Astrocyte (in vitro differentiated cells and primary cell): ENCODE data around the gene SMTN. TPM values are rescaled to one million over a fixed set of nuclear protein-coding genes. Genes with fewer than 3 reads are reported as not detected.
A peak's percentile ranks its signal among the peaks of the same experiment; 100 is the strongest.

Experiments
- DNase-seq: peaks from one replicate; pipeline ENCODE4 v3.0.0-alpha.2; 2010; ENCODE audit warnings: low read depth
- FAIRE-seq: peaks from 2 replicates; lab custom pipeline; 2011; peaks lifted over from hg19 to GRCh38; lab: Jason Lieb, UNC
- H2AFZ ChIP-seq: 2 replicates; pipeline ENCODE4 v1.6.0; 2012; ENCODE audit warnings: low read depth, low read length, inconsistent platforms
- H3K27ac ChIP-seq: 2 replicates; pipeline ENCODE4 v1.5.1; 2011; ENCODE audit warnings: low read depth, low read length, inconsistent platforms
- H3K27me3 ChIP-seq: 2 replicates; pipeline ENCODE4 v1.6.0; 2011; ENCODE audit warnings: low read length, inconsistent platforms; ENCODE audit not compliant: insufficient read depth
- H3K36me3 ChIP-seq: 2 replicates; pipeline ENCODE4 v1.5.1; 2011; ENCODE audit warnings: low read length, inconsistent platforms; ENCODE audit not compliant: insufficient read depth
- H3K4me1 ChIP-seq: 2 replicates; pipeline ENCODE4 v1.5.1; 2011; ENCODE audit warnings: low read length, inconsistent platforms; ENCODE audit not compliant: insufficient read depth
- H3K4me2 ChIP-seq: 2 replicates; pipeline ENCODE4 v1.6.0; 2012; ENCODE audit warnings: low read length, inconsistent platforms
- H3K4me3 ChIP-seq: 2 replicates; pipeline ENCODE4 v1.5.1; 2011; ENCODE audit warnings: low read depth, mild to moderate bottlenecking, low read length, inconsistent platforms; ENCODE audit not compliant: insufficient read depth
- H3K79me2 ChIP-seq: 2 replicates; pipeline ENCODE4 v1.6.0; 2012; ENCODE audit warnings: mild to moderate bottlenecking, low read length, inconsistent platforms; ENCODE audit not compliant: insufficient read depth
- H3K9ac ChIP-seq: 2 replicates; pipeline ENCODE4 v1.6.0; 2012; ENCODE audit warnings: mild to moderate bottlenecking, low read length, inconsistent platforms
- H3K9me3 ChIP-seq: 2 replicates; pipeline ENCODE4 v1.5.1; 2012; ENCODE audit warnings: low read depth, mild to moderate bottlenecking, low read length, inconsistent platforms; ENCODE audit not compliant: insufficient read depth
- H4K20me1 ChIP-seq: 2 replicates; pipeline ENCODE4 v1.6.0; 2012; ENCODE audit warnings: low read length, inconsistent platforms; ENCODE audit not compliant: insufficient read depth
- H3K27ac Mint-ChIP-seq: one replicate; pipeline ENCODE4 v1.8.0; 2021; ENCODE audit warnings: mild to moderate bottlenecking, mixed read lengths; ENCODE audit not compliant: unreplicated experiment
- H3K27me3 Mint-ChIP-seq: one replicate; pipeline ENCODE4 v1.8.0; 2021; ENCODE audit warnings: low read depth, mixed read lengths; ENCODE audit not compliant: unreplicated experiment
- H3K36me3 Mint-ChIP-seq: one replicate; pipeline ENCODE4 v1.8.0; 2021; ENCODE audit warnings: low read depth, mixed read lengths; ENCODE audit not compliant: unreplicated experiment
- H3K4me1 Mint-ChIP-seq: one replicate; pipeline ENCODE4 v1.8.0; 2021; ENCODE audit warnings: low read depth, mixed read lengths; ENCODE audit not compliant: unreplicated experiment
- H3K4me3 Mint-ChIP-seq: one replicate; pipeline ENCODE4 v1.8.0; 2021; ENCODE audit warnings: mild to moderate bottlenecking, moderate library complexity, mixed read lengths; ENCODE audit not compliant: unreplicated experiment
- H3K9me3 Mint-ChIP-seq: one replicate; pipeline ENCODE4 v1.8.0; 2021; ENCODE audit warnings: mild to moderate bottlenecking, mixed read lengths; ENCODE audit not compliant: unreplicated experiment
- CTCF ChIP-seq: IDR thresholded peaks from 2 replicates; pipeline ENCODE4 v1.5.1; 2011; ENCODE audit warnings: low read depth, mild to moderate bottlenecking, inconsistent platforms, low read length, moderate library complexity; ENCODE audit not compliant: insufficient read depth
- EZH2 ChIP-seq: IDR thresholded peaks from 2 replicates; pipeline ENCODE4 v1.6.1; 2012; ENCODE audit warnings: mild to moderate bottlenecking, low read length, inconsistent platforms; ENCODE audit not compliant: insufficient read depth
- total RNA-seq: library from RNA; stranded (reverse); gene quantifications from 2 replicates; pipeline ENCODE4 v1.2.1, GENCODE V29; 2021

Gene SMTN
- total RNA-seq, 1 donor from 2014 or later, result 98.9 TPM

- H4K20me1 ChIP-seq, result no peaks in the 10 kb centered on the region
Observed at GRCh38 chr22:31139066-31139465, 57.9 kb downstream of the SMTN start.

GRCh38 chr22:31139866-31140716, 59.0 kb downstream of the SMTN start, which contains the start of gene PLA2G3:
Gene PLA2G3, minus strand, starts transcription at chr22:31140508. Its CDS starts 154 bp downstream, at chr22:31140354.
- Histone ChIP-seq H3K27me3 (peaks cover 7% of the 10 kb centered on the region), H4K20me1 (no peaks in the 10 kb centered on the region), H3K9ac (no peak within 1 kb of the TSS), H3K4me3 (no peak within 1 kb of the TSS), H3K4me1 (peaks cover 3% of the 10 kb centered on the region), H2AFZ (peak within 1 kb of the TSS; percentile 5), H3K4me2 (no peak within 1 kb of the TSS), H3K79me2 (no peaks in the 10 kb centered on the region), H3K27ac (no peak within 1 kb of the TSS), H3K36me3 (no peaks in the 10 kb centered on the region), H3K9me3 (no peaks in the 10 kb centered on the region)
- Mint-ChIP-seq H3K9me3 (peaks cover 9% of the 10 kb centered on the region), H3K36me3 (no peaks in the 10 kb centered on the region), H3K4me3 (no peak within 1 kb of the TSS), H3K4me1 (no peaks in the 10 kb centered on the region), H3K27me3 (peaks cover 46% of the 10 kb centered on the region), H3K27ac (no peak within 1 kb of the TSS)
- TF ChIP-seq CTCF (no peak), EZH2 (peak; percentile 52)
- DNase-seq, result peak; percentile 58
- FAIRE-seq, result no peak

More at GRCh38 chr22:31139066-31139465, 57.9 kb downstream of the SMTN start:
- Histone ChIP-seq H3K4me3 (no peak overlapping the region), H2AFZ (no peak overlapping the region), H3K36me3 (no peaks in the 10 kb centered on the region), H3K9me3 (no peaks in the 10 kb centered on the region), H3K9ac (no peak overlapping the region), H3K27me3 (peaks cover 7% of the 10 kb centered on the region), H3K27ac (no peak overlapping the region), H3K4me2 (no peak overlapping the region), H3K79me2 (no peaks in the 10 kb centered on the region), H3K4me1 (peaks cover 3% of the 10 kb centered on the region)
- Mint-ChIP-seq H3K4me3 (no peak overlapping the region), H3K27me3 (peaks cover 43% of the 10 kb centered on the region), H3K9me3 (peaks cover 1% of the 10 kb centered on the region), H3K27ac (no peak overlapping the region), H3K4me1 (no peaks in the 10 kb centered on the region), H3K36me3 (no peaks in the 10 kb centered on the region)
- TF ChIP-seq EZH2 (no peak), CTCF (no peak)
- FAIRE-seq (no peak), DNase-seq (no peak)

GRCh38 chr22:31140746-31141145, 59.6 kb downstream of the SMTN start:
- Mint-ChIP-seq H3K27me3 (peaks cover 46% of the 10 kb centered on the region), H3K27ac (no peak overlapping the region), H3K4me3 (no peak overlapping the region), H3K9me3 (peaks cover 12% of the 10 kb centered on the region), H3K36me3 (no peaks in the 10 kb centered on the region), H3K4me1 (no peaks in the 10 kb centered on the region)
- Histone ChIP-seq H3K9me3 (no peaks in the 10 kb centered on the region), H3K79me2 (no peaks in the 10 kb centered on the region), H3K9ac (no peak overlapping the region), H3K27me3 (peaks cover 7% of the 10 kb centered on the region), H2AFZ (no peak overlapping the region), H3K4me1 (peaks cover 3% of the 10 kb centered on the region), H3K36me3 (no peaks in the 10 kb centered on the region), H3K4me2 (no peak overlapping the region), H3K27ac (no peak overlapping the region), H3K4me3 (no peak overlapping the region), H4K20me1 (no peaks in the 10 kb centered on the region)
- DNase-seq, result no peak
- TF ChIP-seq EZH2, result no peak
- TF ChIP-seq CTCF, result no peak
- no peak for FAIRE-seq
